IPS-20b (cell line): ENCODE results near the gene VSTM2L.
"Not testable (repeated sequence)": the region's sequence is repeated elsewhere in the genome, so short reads cannot be mapped to it uniquely, and the experiment has no call there.

Experiments
- H3K27ac ChIP-seq: one replicate; pipeline ENCODE4 v1.5.1; 2013; ENCODE audit warnings: low read length
- H3K27me3 ChIP-seq: 2 replicates; pipeline ENCODE4 v1.6.1; 2013; ENCODE audit warnings: mild to moderate bottlenecking, low read length, inconsistent platforms; ENCODE audit not compliant: insufficient read depth
- H3K36me3 ChIP-seq: 2 replicates; pipeline ENCODE4 v1.6.1; 2013; ENCODE audit warnings: low read depth, mild to moderate bottlenecking, inconsistent platforms, low read length, moderate library complexity; ENCODE audit not compliant: insufficient read depth
- H3K4me1 ChIP-seq: 2 replicates; pipeline ENCODE4 v1.6.1; 2013; ENCODE audit warnings: mild to moderate bottlenecking, control low read depth, inconsistent platforms, low read length, moderate library complexity; ENCODE audit not compliant: insufficient read depth
- H3K4me3 ChIP-seq: 2 replicates; pipeline ENCODE4 v1.5.1; 2013; ENCODE audit warnings: mild to moderate bottlenecking, low read length, inconsistent platforms
- H3K9ac ChIP-seq: 2 replicates; pipeline ENCODE4 v1.6.1; 2013; ENCODE audit warnings: low read depth, mild to moderate bottlenecking, inconsistent platforms, low read length, moderate library complexity
- H3K9me3 ChIP-seq: 2 replicates; pipeline ENCODE4 v1.6.1; 2013; ENCODE audit warnings: mild to moderate bottlenecking, low read depth, low read length, inconsistent platforms; ENCODE audit not compliant: insufficient read depth

Gene VSTM2L

DNA sequence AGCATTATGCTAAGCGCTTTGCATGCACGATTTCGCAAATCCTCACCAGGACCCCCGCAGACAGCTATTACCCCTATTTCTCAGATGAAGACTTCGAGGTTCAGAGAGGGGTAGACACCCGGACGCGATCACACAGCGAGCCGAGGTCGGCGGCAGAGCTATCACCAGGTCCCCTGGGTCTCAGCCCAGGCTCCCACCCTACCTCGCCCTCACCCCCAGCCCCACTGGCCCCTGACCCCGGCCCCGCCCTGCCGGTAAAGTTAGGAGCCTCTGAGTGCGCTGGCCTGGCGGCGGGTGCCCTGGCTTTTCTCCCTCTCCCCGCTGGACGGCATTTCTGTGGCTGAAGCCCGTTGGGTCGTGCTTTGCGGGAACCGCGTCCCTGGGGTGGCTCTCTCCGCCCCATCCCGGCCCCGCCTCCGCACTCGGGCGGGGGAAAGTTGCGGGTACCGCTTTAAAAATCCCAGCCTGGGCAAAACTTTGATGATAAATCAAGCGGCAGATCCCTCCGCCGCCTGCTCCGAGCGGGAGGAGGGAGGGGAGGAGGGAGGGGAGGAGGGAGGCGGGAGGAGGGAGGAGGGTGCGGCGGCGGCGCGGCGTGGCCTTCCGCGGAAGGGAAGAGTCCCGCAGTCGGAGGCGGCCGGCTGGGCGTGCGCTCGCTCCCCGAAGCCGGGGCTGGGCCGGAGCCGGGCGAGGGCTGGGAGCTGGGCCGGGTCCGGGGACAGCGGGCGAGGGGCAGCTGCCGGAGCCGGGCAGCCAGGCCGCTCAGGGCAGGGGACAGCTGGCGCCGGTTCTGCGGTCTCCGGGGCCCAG is at the start of gene VSTM2L:
TSS of gene VSTM2L (plus strand) at position 624 of the 810 bp plus-strand sequence. CDS start 224 bp downstream, outside the sequence.
- Histone ChIP-seq H3K9me3 (no peaks in the 10 kb centered on the region), H3K36me3 (no peaks in the 10 kb centered on the region), H3K27ac (no peak within 1 kb of the TSS), H3K4me1 (peaks cover 10% of the 10 kb centered on the region; the same call in 1 of the 2 replicates), H3K27me3 (peaks cover 44% of the 10 kb centered on the region), H3K9ac (no peak within 1 kb of the TSS), H3K4me3 (peak within 1 kb of the TSS; percentile 54; the same call in 1 of the 2 replicates)

- Histone ChIP-seq H3K4me1 (no peaks in the 10 kb centered on the region), H3K27ac (no peak overlapping the region), H3K36me3 (peaks cover 10% of the 10 kb centered on the region), H3K9me3 (no peaks in the 10 kb centered on the region), H3K27me3 (no peaks in the 10 kb centered on the region), H3K9ac (no peak overlapping the region), H3K4me3 (no peak overlapping the region)
Observed at GRCh38 chr20:37853823-37854375, 49.0 kb upstream of the VSTM2L start.

GRCh38 chr20:37856034-37856433 is 46.9 kb upstream of the VSTM2L start:
- H3K4me3 ChIP-seq, H3K4me1 ChIP-seq, H3K9ac ChIP-seq, H3K9me3 ChIP-seq, H3K27ac ChIP-seq, H3K27me3 ChIP-seq: not testable (repeated sequence)
- peaks cover 24% of the 10 kb centered on the region for H3K36me3 ChIP-seq

- Histone ChIP-seq H3K9me3 (no peaks in the 10 kb centered on the region), H3K4me3 (no peak overlapping the region), H3K27me3 (no peaks in the 10 kb centered on the region), H3K4me1 (no peaks in the 10 kb centered on the region; the same call in 1 of the 2 replicates), H3K27ac (no peak overlapping the region), H3K36me3 (peaks cover 28% of the 10 kb centered on the region), H3K9ac (no peak overlapping the region)
Observed at GRCh38 chr20:37856932-37857660, 45.8 kb upstream of the VSTM2L start.

DNA sequence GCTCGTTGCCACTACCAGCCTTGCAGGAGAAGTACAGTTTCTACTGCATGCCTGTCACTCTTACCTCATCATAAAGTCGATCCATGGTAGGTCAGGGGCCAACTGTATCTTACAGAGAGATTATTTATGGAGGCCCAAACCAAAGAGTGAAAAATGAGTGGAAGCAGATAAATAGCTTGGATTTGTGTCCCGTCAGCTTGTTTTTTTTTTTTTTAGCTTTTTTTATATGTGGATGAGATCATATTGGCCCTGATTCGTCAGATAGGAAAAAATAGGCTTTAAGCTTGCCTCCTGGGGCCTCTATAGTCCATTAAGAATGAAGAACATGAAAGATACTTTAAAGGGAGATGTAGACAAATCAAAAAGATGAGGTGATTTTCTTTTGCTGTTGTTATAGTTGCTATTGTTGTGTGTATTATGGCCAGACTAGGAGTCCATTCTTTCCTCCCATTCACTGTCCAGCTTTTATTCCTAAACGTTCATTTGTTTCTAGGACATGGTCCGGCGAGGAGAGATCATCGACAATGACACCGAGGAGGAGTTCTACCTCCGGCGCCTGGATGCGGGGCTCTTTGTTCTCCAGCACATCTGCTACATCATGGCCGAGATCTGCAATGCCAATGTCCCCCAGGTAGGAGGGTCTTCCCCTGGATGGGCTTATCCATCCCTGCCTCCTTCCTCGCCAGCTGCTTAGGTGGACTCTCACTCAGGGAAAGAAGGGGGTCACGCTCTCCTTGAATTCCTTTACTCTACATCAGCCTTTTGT is 43.3 kb upstream of the VSTM2L start:
- no peaks in the 10 kb centered on the region for H3K9me3 ChIP-seq
- no peaks in the 10 kb centered on the region for H3K27me3 ChIP-seq
- no peak overlapping the region for H3K27ac ChIP-seq
- H3K36me3 ChIP-seq, result peaks cover 29% of the 10 kb centered on the region
- H3K9ac ChIP-seq, result no peak overlapping the region
- no peak overlapping the region for H3K4me3 ChIP-seq
- no peaks in the 10 kb centered on the region; the same call in 1 of the 2 replicates for H3K4me1 ChIP-seq

DNA sequence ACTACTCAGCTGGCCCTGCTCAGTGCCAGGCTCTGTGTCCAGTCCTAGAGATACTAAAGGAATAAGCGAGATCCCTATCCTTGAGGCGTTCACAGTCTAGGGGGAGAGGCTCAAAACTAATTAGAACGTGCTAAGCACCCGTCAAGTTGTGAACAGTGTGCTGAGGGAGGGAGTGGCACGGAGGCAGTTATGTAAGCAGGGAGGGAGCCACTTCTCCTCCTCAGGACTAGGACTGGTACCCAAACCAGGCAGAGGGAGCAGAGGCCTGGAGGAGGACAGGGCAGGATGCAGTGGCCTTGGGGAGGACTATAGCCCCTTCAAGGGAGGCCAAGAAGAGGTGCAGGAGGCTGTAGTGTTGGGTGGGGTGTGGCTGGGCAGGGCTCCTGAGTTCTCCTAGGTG is 39.6 kb upstream of the VSTM2L start:
- H3K27me3 ChIP-seq, result no peaks in the 10 kb centered on the region
- H3K9me3 ChIP-seq, result no peaks in the 10 kb centered on the region
- H3K9ac ChIP-seq, result no peak overlapping the region
- no peak overlapping the region for H3K27ac ChIP-seq
- no peaks in the 10 kb centered on the region; the same call in 1 of the 2 replicates for H3K4me1 ChIP-seq
- no peak overlapping the region for H3K4me3 ChIP-seq
- peaks cover 29% of the 10 kb centered on the region for H3K36me3 ChIP-seq

DNA sequence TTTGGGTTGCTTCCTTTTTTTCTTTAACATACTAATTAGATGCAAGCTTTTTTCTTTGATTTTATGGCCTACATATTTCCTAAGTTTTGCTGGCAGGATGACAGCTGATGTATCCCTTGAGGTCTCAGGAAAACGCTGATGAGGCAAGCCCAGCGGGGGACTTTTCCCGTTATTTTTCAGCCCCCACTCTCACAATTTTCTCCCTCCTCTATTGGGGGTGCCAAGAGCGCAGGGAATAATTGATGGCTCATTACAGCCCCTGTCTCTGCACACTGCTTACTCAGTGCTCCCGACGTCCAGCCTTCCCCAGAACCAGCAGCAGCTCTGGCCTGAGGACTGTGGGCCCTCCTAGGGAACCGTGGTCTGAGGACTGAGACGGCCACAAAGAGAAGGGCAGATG is 38.6 kb upstream of the VSTM2L start:
- H3K27ac ChIP-seq, result no peak overlapping the region

GRCh38 chr20:37866051-37866450 is 36.9 kb upstream of the VSTM2L start:
- H3K27me3 ChIP-seq, result no peaks in the 10 kb centered on the region
- H3K9ac ChIP-seq, result no peak overlapping the region
- peaks cover 14% of the 10 kb centered on the region for H3K4me1 ChIP-seq
- H3K9me3 ChIP-seq, result no peaks in the 10 kb centered on the region
- no peak overlapping the region for H3K27ac ChIP-seq
- no peak overlapping the region for H3K4me3 ChIP-seq
- peaks cover 18% of the 10 kb centered on the region for H3K36me3 ChIP-seq

More for the DNA sequence above, 38.6 kb upstream of the VSTM2L start:
- peaks cover 29% of the 10 kb centered on the region for H3K36me3 ChIP-seq
- peaks cover 7% of the 10 kb centered on the region for H3K4me1 ChIP-seq
- H3K9me3 ChIP-seq, result no peaks in the 10 kb centered on the region
- no peak overlapping the region for H3K4me3 ChIP-seq
- no peak overlapping the region for H3K9ac ChIP-seq
- H3K27me3 ChIP-seq, result no peaks in the 10 kb centered on the region

GRCh38 chr20:37867289-37868195 is 35.4 kb upstream of the VSTM2L start:
- H3K4me3 ChIP-seq, result no peak overlapping the region
- H3K9me3 ChIP-seq, result no peaks in the 10 kb centered on the region
- no peaks in the 10 kb centered on the region for H3K27me3 ChIP-seq
- H3K27ac ChIP-seq, result no peak overlapping the region
- H3K36me3 ChIP-seq, result peaks cover 10% of the 10 kb centered on the region; the same call in 1 of the 2 replicates
- no peak overlapping the region for H3K9ac ChIP-seq
- H3K4me1 ChIP-seq, result peaks cover 14% of the 10 kb centered on the region

DNA sequence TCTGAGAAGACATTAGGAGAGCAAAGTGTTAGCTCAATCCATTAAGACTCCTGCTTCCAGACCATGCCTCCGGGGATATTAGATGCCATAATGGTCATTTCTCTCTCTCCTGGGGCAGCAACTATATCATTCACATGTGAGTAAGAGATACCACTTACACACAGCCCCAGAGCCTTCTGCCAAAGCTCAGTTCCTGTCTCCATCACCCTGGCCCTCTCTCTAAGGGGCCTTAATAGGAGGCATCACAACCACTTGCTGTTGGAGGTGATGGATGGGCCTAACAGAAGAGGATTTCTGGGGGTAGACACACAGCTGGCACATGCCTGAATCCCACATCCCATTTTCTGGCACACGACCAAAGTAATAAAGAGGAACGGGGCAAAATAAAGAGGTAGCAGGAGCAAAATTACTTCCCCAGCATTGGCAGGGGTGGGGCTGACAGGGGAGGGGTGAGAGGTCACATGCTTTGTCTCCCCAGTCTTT is 34.0 kb upstream of the VSTM2L start:
- Histone ChIP-seq H3K9ac (no peak overlapping the region; the same call in 1 of the 2 replicates), H3K27me3 (no peaks in the 10 kb centered on the region), H3K27ac (no peak overlapping the region), H3K4me3 (no peak overlapping the region), H3K4me1 (peaks cover 14% of the 10 kb centered on the region), H3K9me3 (no peaks in the 10 kb centered on the region), H3K36me3 (peaks cover 8% of the 10 kb centered on the region)
